ENCODE data around the gene ALK.

ALK gene

DNA sequence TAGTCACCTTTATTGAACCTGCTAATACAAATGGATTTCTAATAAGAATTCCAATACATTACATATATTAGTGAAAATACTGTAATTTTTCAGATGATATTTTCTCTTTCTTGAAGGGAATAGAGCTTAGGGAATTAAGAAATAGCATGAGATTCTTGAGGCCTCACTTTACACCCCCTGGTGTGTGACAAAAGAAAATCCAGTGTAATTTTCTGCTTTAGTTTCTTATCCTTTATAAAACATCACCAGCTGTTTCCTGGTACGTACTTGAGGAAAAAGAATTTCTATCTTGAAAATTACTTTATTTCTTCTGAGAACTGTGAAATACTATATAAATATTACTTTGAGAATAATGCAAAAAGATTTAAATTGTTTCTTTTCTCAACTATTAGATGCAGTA, 734.6 kb downstream of the ALK start:
- TF ChIP-seq, protein P1, sequence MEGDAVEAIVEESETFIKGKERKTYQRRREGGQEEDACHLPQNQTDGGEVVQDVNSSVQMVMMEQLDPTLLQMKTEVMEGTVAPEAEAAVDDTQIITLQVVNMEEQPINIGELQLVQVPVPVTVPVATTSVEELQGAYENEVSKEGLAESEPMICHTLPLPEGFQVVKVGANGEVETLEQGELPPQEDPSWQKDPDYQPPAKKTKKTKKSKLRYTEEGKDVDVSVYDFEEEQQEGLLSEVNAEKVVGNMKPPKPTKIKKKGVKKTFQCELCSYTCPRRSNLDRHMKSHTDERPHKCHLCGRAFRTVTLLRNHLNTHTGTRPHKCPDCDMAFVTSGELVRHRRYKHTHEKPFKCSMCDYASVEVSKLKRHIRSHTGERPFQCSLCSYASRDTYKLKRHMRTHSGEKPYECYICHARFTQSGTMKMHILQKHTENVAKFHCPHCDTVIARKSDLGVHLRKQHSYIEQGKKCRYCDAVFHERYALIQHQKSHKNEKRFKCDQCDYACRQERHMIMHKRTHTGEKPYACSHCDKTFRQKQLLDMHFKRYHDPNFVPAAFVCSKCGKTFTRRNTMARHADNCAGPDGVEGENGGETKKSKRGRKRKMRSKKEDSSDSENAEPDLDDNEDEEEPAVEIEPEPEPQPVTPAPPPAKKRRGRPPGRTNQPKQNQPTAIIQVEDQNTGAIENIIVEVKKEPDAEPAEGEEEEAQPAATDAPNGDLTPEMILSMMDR (IDR thresholded peaks at IDR 0.05; ENCODE audit: control insufficient read depth, insufficient read depth, low read depth, low read length, missing control alignments): no peak
- no peak for DNase-seq (ENCODE audit: low read depth)
- no peak overlapping the region for H3K4me3 ChIP-seq (ENCODE audit: control insufficient read depth, low read depth, low read length)

DNA sequence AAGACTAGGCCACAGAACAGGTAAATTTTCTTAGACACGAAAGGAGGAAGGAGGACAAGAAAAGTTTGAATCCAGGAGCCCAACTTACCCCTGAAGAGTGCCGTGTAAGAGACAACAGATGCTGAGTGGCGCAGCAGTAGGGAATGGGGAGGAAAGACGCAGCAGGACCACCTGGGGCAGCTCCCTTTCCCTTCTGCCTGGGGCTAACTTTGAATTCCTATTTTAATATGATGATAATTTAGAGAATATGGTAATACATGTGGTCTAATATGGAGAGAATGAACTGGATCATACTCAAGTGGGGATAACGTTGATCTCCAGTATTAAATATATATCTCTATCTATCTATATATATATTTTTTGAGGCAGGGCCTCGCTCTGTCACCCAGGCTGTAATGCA, 736.9 kb downstream of the ALK start:
- no peak overlapping the region for H3K4me3 ChIP-seq (ENCODE audit: control insufficient read depth, low read depth, low read length)
- no peak for DNase-seq (ENCODE audit: low read depth)
- TF ChIP-seq, protein P1 (IDR thresholded peaks at IDR 0.05; ENCODE audit: control insufficient read depth, insufficient read depth, low read depth, low read length, missing control alignments): no peak

- TF ChIP-seq, protein P1 (IDR thresholded peaks at IDR 0.05; ENCODE audit: control insufficient read depth, insufficient read depth, low read depth, low read length, missing control alignments): no peak
- DNase-seq (ENCODE audit: low read depth): no peak
- no peak overlapping the region for H3K4me3 ChIP-seq (ENCODE audit: control insufficient read depth, low read depth, low read length)
Measured at GRCh38 chr2:29182920-29183319, 738.5 kb downstream of the ALK start.

DNA sequence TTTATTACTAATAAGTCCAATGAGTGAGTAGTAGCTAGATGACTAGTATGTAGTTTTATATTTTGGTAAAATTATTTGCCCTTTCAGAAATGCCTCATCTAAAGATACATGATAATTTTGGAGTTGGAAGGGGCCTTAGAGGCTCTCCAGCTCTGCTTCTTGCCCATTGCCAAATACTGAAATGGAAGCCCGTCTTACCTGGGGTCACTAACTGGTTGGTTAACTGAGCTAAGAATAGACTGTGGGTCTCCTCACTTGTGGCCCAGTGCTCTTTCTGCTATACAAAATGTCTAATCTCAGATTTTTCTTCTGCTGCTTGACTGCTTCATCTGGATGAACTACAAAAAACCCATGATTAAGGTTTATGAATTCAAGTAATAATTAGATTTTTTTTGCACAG, 739.1 kb downstream of the ALK start:
- DNase-seq (ENCODE audit: low read depth): no peak
- TF ChIP-seq, protein P1 (IDR thresholded peaks at IDR 0.05; ENCODE audit: control insufficient read depth, insufficient read depth, low read depth, low read length, missing control alignments): no peak

DNA sequence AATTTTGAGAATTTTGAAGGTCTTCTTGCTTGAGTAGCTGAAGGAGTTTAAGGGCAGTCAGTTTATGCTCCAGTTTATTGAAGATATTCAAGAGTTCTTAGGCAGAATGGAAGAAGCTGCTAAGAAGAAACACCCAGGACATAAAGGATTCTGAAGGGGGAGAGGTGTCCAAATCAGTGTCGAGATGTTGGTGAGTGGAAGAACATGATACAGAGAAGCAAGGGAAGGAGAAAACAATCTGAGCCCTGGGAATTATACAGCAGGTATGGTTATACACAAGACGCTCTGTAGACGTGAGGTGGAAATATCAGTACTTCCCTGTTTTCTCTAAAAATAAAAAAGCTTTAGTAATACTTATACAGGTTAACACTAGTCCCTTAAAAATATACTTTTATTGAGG, 746.0 kb downstream of the ALK start:
- H3K4me3 ChIP-seq (ENCODE audit: control insufficient read depth, low read depth, low read length): no peak overlapping the region
- DNase-seq (ENCODE audit: low read depth): no peak
- TF ChIP-seq, protein P1 (IDR thresholded peaks at IDR 0.05; ENCODE audit: control insufficient read depth, insufficient read depth, low read depth, low read length, missing control alignments): no peak

More for the DNA sequence above, 739.1 kb downstream of the ALK start:
- no peak overlapping the region for H3K4me3 ChIP-seq (ENCODE audit: control insufficient read depth, low read depth, low read length)

- TF ChIP-seq, protein P1 (IDR thresholded peaks at IDR 0.05; ENCODE audit: control insufficient read depth, insufficient read depth, low read depth, low read length, missing control alignments): no peak
- no peak for DNase-seq (ENCODE audit: low read depth)
- no peak overlapping the region for H3K4me3 ChIP-seq (ENCODE audit: control insufficient read depth, low read depth, low read length)
Measured at GRCh38 chr2:29174937-29175336, 746.4 kb downstream of the ALK start.

Measured in AG09309 (cell line).